GM19239 (cell line): ENCODE measurements around the gene RPSA.
A peak's percentile ranks its signal among the peaks of the same experiment; 100 is the strongest.
"Not testable (repeated sequence)": the region's sequence is repeated elsewhere in the genome, so short reads cannot be mapped to it uniquely, and the experiment has no call there.

ENCODE experiments used
- DNase-seq: peaks from one replicate; pipeline ENCODE4 v3.0.0; 2011; ENCODE audit warnings: low spot score; ENCODE audit not compliant: insufficient read length
- FAIRE-seq: peaks from 2 replicates; lab custom pipeline; 2011; peaks lifted over from hg19 to GRCh38; lab: Jason Lieb, UNC

RPSA gene

DNA sequence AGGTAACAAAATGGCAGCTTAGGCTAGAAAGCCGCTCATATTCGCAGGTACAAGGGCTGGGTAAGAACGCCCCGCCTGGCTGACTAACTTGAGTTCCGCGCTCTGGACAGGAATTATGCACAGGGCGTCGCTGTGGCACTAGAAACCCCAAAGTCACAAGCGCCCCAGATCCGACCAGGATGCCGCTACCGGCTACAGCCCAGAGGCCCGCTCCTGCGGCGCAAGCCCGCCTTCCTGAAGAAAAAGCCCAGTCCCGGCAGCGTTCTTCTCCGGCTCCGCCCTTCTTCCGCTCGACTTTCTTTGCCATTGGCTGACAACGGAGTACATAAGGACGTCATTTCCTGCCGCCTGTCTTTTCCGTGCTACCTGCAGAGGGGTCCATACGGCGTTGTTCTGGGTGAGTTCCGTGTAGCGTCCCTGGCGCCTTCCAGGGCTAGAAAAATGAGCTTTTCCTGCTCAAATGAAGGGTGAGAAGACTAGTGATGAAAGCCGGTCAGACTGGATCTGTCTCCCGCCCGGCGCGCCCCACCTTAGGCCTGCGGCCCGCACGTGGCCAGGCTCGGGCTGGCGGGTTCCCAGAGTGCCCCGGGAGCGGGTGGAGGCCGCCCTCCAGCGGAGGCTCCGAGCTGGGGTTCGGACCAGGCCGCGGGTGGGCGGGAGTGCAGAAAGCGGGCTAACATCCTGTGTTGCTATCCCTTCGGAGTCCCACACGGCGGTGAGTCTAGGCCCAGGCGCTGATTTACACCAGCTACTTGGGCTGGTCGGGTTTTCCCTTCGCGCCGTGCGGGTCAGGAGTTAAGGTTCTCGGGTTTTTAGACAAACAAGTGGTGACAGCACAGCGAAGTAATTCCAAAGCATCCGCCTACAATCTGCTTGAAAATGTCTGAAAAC lies at the start of gene RPSA:
Gene RPSA, plus strand, starts transcription at position 353 of the 891 bp plus-strand sequence. CDS start 934 bp downstream, outside the sequence.
- FAIRE-seq (peak; percentile 99), DNase-seq (peak; percentile 81)

DNA sequence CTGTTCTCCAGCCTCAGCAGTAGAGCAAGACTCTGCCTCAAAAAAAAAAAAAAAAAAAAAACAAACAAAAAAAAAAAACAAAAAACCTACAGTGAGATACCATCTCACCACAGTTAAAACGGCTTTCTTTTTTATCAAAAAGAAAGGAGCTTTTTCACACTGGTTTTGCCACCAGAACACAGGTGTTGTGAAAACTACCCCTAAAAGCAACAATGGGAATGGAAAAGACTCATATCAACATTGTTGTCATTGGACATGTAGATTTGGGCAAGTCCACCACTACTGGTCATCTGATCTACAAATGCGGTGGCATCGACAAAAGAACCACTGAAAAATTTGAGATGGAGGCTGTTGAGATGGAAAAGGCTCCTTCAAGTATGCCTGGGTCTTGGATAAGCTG lies 48.2 kb upstream of the RPSA start:
- no peak for DNase-seq
- FAIRE-seq, result no peak

DNA sequence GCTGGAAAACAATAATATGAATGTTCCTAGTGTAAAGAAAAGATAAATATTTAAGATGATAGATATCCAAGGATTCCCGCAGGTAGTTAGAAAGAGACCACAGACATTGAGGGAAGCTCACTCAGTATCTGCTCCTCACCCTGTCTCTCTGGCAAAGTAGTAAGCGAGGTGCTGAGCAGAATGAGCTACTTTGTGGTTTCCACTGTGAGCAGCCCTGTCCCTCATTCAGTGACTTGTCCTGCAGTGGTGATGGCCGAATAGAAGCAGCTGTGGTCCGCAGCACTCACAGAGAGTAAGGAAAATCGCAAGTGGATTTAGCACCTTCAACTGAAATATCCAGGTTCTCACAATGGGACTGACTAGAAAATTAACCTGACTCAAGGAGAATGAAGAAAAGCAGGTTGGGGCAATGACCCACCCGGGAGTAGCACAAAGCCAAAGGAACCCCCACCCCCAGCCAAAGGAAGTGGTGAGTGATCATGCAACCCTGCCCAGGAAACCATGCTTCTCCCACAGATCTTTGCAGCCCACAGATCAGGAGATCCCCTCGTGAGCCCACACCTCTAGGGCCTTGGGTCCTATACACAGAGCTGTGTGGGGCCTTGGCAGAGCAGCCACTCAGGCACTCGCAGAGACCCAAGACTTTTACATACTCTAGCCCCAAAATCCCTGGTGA lies 45.1 kb upstream of the RPSA start:
- FAIRE-seq (no peak), DNase-seq (no peak)

DNA sequence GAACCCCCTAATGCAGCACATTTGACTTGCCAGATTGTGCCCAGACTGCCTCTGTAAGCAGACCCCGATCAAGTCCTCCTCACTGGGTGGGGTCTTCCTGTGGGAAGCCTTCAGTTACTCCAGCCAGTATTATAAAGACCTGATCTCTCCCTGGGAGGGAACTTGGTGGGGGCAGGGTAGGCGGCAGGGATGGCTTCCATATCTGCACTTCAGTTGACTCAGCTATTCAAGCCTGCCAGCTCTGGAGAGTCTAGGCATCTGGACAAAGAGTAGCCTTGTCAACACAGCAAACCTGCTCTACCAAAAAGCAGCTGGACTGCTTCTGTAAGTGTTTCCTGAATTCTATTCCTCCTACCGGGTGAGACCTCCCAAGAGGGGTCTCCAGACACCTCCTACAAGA lies 44.3 kb upstream of the RPSA start:
- FAIRE-seq, result no peak
- DNase-seq, result no peak

DNA sequence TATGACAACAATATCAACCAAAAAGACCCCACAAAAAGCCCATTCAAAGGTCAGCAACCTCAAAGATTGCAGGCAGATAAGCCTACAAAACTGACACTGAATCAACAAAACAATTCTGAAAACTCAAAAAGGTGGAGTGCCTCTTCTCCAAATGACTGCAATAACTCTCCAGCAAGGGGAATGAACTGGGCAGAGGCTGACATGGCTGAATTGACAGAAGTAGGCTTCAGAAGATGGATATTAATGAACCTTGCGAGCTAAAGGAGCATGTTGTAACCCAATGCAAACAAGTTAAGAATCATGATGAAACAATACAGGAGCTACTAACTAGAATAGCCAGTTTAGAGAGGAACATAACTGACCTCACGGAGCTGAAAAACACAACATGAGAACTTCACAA lies 43.7 kb upstream of the RPSA start:
- FAIRE-seq (no peak), DNase-seq (no peak)

DNA sequence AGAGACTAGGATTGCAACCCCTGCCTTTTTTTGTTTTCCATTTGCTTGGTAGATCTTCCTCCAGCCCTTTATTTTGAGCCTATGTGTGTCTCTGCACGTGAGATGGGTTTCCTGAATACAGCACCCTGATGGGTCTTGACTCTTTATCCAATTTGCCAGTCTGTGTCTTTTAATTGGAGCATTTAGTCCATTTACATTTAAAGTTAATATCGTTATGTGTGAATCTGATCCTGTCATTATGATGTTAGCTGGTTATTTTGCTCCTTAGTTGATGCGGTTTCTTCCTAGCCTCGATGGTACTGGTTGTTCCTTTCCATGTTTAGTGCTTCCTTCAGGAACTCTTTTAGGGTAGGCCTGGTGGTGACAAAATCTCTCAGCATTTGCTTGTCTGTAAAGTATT lies 36.1 kb upstream of the RPSA start:
- FAIRE-seq, DNase-seq: not testable (repeated sequence)

DNA sequence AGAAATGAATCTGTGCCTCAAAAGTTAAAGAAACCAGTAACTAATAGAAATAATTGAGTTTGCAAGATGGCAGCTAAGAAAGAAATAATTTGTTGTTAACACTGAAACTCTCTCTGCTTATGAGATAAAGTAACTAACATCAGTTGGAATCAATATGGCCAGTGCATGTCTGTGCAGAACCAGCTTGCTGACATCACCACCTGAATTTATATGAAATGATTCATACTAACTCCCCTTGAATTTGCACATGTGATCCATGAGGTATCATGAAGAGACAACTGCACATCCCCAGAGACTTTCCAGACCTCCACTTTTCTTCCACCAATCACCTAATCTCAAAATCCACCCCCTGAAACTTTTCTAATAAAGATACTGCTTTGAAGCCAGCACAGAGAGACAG lies 33.7 kb upstream of the RPSA start:
- no peak for DNase-seq
- no peak for FAIRE-seq

DNA sequence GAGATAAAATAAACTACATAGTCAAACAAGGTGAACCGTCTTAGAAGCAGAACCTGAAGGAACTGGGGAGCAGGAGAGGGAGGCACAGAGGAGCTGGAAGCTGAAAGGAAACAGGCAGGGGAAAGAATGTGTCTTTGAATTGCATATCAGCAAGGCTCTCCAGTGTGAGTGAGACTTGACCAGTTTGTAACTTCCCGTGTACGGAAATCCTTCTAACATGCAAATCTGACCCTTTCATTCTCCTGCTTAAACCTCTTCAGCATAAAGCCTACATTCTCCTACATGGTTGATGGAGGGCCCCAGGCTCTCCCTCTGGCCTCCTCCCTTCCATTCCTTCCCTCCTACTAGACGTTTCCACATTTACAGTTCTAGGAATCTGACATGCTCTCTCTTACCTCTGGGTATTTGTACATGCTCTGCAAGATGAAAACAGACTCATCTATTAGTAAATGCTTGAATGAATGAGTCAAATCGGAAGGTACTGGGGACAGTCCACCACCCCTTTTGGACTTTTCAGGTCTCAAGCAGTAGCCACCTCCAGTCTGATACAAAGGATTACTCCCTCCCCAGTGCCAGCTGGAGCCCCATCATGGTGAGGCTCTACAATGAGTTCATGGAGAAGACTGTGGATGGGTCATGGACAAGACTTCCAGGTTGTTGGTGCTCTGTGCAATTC lies 29.4 kb upstream of the RPSA start:
- FAIRE-seq (peak; percentile 54), DNase-seq (no peak)

DNA sequence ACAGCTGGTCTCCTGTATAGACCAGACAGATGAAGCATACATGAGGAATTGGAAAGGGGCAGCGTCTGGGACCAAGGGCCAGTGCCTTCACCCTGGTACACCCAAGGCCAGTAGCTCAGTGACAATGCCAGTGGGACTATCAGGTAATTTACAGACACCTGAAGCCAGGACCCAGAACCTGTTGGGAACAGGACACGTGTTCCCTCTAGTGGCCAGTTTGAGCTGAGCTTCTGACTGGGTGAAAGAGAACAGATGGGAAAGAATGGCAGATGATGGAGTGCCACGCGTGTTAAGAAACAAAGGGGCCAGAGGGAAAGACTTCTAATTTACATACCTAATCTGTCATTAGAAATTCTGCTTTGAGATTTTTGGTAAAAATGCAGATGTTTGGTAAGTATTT lies 28.4 kb upstream of the RPSA start:
- DNase-seq (peak; percentile 25), FAIRE-seq (peak; percentile 94)

DNA sequence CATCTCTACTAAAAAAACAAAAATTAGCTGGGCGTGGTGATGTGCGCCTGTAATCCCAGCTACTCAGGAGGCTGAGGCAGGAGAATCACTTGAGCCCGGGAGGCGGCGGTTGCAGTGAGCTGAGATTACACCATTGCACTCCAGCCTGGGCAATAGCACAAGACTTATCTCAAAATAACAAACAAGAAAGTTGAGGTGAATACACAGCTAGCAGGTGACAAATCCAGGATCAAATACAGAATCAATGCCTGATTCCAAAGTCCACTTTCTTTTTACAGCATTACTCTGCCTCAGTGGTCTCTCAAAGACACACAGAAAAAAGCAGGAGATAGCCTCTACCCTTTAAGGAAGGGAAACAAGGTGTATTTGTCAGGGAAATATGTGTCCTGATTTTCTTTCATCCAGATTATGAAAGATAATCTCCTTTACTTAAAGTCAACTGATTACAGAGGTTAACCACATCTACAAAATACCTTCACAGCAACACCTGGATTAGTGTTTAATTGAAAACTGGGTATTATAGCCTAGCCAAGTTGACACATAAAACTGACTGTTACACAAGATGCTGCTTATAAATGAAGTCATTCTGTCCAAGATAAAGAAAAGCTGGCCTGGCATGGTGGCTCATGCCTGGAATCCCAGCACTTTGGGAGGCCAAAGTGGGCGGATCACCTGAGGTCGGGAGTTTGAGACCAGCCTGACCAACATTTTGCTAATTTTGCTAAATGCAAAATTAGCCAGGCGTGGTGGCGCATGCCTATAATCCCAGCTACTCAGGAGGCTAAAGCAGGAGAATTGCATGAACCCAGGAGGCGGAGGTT lies 27.4 kb upstream of the RPSA start:
- no peak for FAIRE-seq

DNA sequence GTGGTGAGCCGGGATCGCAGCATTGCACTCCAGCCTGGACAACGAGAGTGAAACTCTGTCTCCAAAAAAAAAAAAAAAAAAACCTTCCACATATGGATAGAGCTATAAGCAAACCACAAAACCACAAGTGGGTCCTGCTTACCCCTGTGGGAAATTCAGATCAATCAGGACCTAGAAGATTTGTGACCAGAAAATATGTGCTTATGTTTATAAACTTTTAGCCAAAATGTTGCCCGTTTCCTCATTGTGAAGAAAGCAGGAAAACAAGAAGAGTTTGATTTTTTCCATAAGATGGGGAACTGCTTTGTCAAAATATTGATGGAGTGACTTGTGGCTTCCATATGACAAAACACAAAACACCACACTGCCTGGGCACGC lies 26.8 kb upstream of the RPSA start:
- FAIRE-seq, result no peak
- DNase-seq, result no peak

More for the DNA sequence above, 27.4 kb upstream of the RPSA start:
- no peak for DNase-seq

DNA sequence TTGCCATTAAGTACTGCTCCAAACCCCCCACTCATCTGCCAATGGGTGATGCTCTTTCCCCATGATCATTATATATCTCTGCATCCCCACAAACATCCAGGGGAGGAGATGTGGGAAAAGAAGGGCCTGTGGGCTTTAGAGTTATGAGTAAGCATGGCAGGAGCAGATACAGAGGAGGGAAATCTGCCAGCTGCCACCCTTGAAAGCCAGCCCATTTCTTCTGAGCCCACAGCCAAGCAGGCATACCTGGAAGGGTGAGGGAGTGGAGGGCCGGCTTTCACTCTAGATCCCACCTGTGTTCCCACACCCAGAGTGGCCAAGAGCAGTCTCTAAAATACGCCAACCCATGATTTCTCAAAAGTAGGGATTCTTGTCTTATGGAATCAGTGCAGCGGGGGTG lies 25.1 kb upstream of the RPSA start:
- DNase-seq, result no peak
- no peak for FAIRE-seq

DNA sequence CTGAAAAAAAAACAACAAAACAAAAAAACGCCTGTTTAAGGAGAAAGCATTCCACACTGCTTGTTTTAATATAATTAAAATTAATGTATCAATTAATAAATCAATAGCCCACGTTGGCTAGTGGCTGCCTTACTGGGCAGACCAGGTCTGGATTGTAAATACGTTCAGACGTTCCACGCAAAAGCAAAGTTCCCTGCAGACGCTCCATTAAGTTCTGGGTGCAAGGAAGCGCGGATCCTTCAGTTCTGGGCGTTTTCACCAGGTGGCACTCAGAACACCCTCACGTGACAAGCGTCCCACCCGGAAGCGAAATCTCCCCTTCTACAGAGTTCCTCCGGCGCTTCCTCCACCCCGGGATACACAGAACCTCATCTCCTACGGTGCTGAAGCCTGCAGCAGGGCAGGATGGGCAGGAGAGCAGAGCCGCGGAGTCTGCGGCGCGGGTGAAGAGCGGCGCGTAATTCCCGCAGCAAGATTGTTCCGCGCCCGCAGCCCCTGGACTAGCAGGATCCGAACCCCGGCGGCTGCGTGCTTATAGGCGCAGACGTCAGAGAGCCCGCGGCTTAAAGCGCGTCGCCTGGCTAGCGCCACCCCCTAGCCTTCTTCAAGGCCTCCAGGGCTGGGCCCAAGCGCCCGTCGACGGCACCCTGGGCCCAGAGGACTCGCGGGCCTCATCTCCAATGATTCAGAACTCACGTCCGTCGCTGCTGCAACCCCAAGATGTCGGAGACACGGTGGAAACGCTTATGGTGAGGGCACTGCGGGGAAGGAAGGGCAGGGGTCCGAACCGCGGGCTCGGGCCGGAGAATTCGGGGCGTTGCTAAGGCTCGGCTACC lies 23.3 kb upstream of the RPSA start, which contains the start of gene SLC25A38:
Gene SLC25A38, plus strand, starts transcription at position 326 of the 836 bp plus-strand sequence. Its CDS starts 355 bp downstream, at position 681.
- peak; percentile 94 for FAIRE-seq
- peak; percentile 63 for DNase-seq

DNA sequence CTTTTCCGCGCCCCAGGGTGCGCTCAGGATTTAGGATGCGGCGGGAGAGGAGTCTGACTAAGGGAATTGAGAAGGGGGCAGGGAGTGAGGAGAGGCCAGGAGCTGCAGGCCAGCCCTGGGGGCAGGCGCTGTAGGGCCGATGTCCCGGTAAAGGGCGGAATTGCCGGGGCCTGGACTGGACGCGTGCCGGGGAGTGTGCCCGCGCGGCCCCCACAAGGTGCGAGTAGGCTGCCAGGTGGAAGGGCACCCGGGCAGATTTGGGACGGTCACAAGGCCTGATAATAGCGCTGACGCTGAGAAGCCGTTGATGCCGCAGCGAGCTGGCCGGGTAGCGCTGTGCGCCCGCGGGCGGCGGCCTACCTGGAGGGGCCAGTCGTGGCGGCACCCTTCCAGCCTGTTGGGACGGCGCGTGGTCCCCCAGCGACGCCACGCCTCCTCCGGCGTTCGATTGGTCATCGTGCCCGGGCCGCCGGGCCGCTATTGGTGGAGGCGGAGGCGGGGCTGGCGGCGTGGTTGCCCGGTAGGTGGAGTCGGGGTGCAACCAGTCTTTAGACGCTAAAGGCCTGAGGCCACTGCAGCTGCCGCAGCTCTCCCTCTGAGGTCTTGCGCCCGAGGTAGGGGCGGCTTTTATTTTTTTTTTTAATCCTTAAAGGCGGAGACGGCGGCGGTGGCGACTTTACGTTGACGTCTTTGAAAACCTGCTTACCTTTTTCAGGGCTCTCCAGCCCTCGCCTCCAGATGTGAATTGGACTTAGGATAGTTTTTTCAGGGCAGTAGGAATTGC lies 22.4 kb upstream of the RPSA start:
- FAIRE-seq, result peak; percentile 96
- DNase-seq, result peak; percentile 85

DNA sequence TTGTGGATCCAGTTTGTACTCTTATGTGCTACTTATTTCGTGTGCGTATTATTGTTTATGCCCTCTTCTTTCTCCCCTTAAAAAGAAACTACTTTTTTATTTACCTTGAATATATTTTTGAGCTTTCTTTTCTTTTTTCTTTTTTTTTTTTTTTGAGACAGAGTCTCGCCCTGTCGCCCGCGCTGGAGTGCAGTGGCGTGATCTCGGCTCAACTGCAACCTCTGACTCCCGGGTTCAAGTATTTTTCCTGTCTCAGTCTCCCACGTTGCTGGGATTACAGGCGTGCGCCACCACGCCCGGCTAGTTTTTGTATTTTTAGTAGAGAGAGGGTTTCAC lies 21.9 kb upstream of the RPSA start:
- DNase-seq (no peak), FAIRE-seq (no peak)

DNA sequence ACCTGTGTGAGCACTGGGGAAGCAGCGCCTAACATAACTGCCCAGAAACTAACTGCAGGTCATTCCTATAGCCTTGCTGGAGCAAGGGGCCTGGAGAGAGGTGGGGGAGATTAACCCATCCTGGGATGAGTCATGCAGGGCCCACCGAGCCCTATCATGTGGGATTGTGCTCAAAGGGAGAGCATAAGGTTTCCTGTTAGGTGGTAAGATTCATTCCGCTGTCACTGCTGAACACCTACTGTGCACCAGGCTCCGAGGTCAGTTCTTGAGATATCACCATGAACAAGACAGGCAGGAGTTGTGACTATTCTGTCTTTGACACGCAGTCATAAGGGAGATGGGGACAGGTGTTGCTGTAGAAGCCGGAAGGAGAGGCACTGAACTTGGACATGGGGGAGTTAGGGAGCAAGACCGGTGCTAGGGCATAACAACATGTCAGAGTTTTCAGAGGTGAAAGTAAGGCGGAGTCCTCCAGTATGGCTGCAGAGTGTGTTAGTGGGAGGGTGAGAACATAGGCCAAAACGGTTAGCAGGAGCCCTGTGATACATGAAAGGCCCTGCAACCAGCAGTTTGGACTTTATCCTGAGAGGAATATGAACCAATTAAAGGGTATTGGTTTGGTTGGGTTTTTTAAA lies 20.9 kb upstream of the RPSA start:
- FAIRE-seq (no peak), DNase-seq (no peak)

DNA sequence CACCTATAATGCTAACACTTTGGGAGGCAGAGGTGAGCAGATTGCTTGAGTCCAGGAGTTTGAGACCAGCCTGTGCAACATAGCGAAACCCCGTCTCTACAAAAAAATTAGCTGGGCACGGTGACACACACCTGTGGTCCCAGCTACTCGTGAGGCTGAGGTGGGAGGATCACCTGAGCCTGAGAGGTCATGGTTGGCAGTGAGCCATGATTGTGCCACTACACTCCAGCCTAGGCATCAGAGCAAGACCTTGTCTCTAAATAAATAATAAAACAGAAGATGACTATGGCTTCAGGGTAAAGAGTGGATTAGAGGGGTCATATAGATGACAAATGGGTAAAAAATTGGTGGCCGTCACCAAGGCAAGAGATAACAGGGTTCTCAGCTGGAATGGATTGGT lies 20.2 kb upstream of the RPSA start:
- no peak for DNase-seq
- FAIRE-seq, result no peak

DNA sequence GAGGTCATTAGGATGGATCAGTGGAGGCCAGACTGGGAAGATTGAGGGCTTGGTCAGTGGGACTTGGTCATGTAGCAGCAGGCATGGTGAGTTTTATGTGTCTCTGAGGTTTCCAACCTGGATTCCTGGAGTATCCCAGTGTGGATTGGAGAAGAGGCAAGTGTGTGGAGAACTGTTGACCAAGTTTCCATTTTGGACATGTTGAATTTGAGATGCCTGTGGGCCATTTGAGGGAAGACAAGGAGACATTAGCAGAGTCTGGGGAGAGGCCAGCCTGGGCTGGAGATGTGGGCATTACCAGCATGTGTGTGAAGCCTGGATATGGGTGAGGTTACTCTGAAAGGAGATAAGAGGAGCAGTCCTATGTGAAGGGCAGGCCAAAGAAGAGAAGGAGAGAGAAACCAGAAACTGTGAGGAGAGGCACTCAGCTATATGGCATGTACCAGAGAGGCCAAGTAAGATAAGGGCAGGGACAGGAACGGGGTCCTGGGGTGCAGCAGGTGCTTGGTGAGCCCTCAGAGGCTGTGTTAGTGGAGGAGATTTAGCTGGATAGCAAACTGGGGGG lies 19.0 kb upstream of the RPSA start:
- no peak for FAIRE-seq
- no peak for DNase-seq
